Hematopoietic multipotent progenitor cell treated with erythropoietin and hydrocortisone succinate and interleukin-3 and kit ligand, for 6 days (in vitro differentiated cells): ENCODE measurements around the gene HMGCLL1.

Experiments used
- DNase-seq: peaks from one replicate; pipeline ENCODE4 v3.0.0-alpha.2; 2015

The HMGCLL1 gene

DNA sequence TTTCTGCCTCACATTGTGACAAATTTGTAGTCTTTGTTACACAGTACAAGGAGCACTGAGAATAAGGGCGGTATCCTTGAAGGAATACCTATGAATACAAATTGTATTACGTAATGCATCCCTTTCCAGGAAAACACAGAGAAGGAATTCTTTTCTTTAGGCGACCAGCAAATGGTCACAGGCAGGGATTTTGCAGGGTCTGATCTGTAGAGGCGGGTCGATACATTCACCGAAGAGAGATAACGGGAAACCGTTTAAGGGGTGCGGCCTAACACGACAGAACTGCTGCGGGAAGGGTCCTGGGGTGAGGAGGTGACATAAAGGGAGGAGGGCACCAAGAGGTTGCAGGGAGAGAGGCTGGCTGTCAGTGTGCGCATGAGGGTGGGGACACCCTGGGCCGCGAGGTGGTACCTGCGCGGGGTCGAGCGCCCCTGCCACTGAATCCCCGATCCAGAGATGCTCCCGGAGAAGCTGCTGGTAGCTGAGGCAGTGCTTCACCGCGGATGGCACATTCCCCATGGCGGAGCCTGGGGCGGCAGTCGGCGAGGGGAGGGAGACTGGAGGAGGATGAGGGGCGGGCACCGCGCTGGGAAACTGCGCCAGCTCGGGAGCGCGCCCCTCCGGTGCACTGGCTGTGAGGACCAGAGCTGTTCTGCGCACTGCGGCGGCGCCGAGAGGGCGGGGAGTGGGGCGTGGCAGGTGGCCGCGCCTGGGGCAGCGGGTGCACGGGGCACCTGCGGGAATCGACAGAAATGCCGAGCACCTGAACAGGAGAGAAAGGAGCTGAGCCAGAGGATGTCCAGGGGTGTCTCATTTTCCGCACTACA lies at the start of gene HMGCLL1:
HMGCLL1 (minus strand) TSS at position 656 of the 827 bp plus-strand sequence; CDS start at position 519, 137 bp downstream.
- no peak for DNase-seq

DNA sequence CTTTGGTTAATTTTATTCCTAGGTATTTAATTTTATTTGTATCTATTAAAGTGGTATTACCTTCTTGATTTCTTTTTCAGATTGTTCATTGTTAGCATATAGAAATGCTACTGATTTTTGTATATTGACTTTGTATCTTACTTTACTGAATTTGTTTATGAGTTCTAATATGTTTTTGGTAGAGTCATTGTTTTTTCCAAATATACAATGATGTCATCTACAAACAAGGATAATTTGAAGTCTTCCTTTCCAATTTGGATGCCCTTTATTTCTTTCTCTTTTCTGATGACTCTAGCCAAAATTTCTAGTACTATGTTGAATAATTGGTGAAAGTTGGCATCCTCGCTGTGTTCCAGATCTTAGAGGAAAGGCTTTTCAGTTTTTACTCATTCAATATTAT lies 43.0 kb upstream of the HMGCLL1 start:
- DNase-seq: no peak

- no peak for DNase-seq
These were observed 42.3 kb upstream of the HMGCLL1 start for GRCh38 chr6:55621244-55621643.

DNA sequence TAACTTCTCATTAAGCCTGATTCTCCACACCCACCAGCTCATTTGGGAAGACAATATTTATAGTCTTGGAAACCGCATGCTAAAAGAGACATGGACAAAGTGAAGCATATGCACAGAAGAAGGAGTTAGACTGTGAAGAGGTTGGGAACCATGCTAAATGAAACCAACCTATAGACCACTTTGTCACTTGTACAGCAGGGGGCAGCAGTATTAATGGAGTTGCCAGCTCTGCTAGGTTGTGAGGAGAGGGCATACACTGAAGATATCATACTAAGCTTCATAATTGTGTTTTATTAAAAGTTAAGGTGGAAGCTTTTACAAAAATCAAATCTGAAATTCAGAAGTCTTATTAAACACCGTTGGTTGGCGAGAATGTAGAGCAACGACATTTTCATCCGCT lies 38.3 kb upstream of the HMGCLL1 start:
- DNase-seq: peak; percentile 47

DNA sequence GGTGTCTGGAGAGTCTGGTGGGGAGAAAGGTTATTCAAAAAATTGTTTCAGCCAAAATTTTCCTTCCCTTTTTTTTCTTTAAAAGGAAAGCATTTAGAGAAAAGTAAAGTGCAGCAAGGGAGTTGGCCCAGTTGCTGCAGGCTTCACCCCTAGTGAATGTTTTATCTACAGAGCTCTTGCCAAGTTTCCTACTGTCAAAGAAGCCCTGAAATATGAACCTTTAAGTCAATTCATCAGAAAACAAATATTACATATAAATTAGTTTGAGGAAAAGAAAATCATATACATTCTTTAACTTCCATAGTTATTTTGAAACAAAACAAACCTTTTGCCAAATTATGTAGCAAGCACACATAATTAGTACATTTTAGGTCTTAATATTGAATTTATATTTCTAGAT lies 25.0 kb upstream of the HMGCLL1 start:
- DNase-seq: no peak

- DNase-seq: no peak
These were observed 22.1 kb upstream of the HMGCLL1 start for GRCh38 chr6:55601120-55601519.

- DNase-seq: no peak
These were observed 15.4 kb upstream of the HMGCLL1 start for GRCh38 chr6:55594442-55594841.

GRCh38 chr6:55584654-55585354 lies 5.8 kb upstream of the HMGCLL1 start:
- DNase-seq: no peak

- DNase-seq: no peak
These were observed 2.2 kb downstream of the HMGCLL1 start for GRCh38 chr6:55576811-55577210.

DNA sequence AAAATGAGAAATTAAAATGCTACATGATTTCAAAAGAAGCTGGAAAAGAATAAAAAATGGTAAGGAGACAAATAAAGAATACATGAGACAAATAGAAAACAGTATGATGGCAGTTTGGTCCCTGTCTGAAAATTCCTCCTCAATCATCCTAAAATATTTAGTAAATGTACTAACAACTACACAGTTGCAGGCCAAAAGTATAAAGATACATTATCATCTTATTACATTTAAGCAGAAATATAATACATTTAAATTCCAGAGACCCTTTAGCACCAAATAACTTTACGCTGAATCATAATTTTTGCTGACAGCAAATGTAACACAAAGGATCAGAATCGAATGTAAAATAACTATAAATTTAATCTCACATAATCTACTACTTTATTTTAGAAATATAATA lies 4.4 kb downstream of the HMGCLL1 start:
- no peak for DNase-seq

DNA sequence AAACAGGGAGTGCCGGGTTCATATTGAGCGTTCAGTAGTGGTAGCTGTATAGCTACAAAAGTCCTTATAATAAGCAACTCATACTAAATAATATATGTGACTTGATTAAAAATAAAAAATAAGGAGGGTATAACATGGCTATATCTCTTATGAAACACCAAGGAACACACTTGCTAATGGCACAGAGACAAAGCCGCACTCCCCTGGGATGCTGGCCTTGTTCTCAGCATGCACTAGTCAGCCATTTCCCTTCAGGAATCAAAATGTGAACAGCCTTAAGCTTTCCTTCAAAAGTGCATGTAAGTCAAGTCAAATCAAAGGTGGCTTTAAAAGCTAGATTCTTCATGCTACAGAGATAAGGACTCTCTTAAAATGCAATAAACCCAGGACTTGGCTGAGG lies 9.4 kb downstream of the HMGCLL1 start:
- DNase-seq: no peak

DNA sequence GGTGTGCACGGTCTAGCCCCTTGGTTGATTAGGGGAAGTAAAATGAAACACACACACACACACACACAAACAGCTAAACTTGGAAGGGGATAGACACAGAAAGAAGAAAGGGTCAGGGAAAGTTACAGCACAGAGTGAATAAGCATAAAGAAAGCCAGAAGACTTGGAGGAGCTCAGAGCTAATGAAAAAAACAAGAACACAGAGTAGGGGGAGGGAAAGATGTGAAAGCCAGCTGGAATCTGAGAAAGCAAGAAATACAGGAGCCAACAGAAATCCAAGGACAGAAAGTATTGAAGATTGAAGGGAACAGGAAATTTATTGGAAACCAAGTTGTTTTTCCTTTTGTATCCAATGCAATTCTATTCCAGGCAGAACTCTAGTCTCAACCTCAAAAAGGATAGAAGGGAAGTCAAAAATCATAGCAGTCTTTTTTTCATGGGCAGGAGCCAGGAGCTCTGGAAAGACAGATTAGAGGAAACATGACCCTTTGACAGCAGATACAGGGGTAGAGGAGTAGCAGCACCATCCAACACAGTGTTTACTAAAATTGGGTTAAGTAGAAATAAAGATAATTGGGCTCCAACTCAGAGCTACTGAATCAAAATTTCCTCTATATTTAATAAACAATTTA lies 10.1 kb downstream of the HMGCLL1 start:
- no peak for DNase-seq

DNA sequence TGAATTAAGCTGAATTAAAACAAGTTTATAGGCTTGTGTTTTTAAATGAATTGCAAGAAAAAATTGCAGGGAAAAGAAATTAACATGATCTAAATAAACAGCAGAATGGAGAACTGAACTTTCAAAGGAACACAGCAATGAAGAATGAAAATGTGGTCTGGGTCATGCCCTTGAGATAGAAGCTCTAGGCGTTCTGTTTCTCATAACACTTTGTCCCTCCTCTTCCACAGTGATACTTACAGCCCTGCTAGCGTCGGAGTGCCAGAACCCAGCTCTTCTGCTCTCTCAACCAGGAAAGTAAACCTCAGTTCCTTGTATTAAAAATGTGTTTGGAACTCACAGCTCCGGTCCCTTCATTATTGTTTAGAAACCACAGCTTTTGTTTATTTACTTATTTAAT lies 11.4 kb downstream of the HMGCLL1 start:
- no peak for DNase-seq

DNA sequence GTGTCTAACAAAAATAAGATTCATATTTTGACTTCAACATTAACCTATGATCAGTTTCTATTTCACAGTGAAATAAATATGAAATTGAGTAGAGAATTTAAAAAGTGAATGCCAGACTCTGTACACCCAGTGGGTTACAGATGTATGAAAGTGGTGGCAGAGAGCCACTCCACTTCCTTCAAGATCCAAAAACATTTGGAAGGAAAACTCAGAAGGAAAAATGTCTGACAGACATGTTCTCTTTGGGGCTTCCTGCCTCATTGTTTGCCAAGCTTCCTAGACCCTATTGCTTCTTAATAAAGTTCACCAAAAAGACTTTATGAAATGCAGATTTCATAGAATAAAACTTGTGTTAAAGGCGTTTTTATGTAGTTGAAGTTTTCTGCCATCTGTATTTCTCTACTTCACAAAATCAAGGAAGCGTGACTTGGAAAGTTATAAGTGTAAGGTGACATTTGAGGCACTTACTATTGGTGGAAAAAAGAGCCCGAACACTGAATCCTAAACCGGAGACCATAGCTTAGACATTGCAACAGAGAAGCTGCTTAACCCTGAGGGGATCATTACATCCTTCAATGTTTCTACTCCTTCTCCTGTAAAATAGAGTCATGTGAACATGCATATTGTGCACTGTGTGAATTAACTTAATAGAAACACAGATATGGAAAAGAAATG lies 12.8 kb downstream of the HMGCLL1 start:
- DNase-seq: no peak

DNA sequence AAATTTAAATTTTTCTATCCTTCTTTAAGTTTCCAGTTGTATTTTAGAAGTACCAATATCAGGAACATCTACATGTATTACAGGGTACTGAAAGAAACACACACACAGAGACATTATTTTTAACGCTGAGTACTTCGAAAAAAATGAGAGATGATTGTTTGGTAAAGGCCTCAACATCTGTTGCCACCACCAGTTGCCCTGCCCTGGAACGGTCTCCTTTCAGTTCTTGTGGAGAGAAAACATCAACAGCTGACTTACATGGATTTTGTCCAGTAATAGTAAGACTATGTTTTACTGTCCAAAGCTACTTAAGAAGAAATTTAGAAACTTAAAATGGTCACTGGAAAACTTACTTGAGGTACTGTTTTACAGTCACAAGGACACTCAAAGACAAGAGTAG lies 16.7 kb downstream of the HMGCLL1 start:
- no peak for DNase-seq

DNA sequence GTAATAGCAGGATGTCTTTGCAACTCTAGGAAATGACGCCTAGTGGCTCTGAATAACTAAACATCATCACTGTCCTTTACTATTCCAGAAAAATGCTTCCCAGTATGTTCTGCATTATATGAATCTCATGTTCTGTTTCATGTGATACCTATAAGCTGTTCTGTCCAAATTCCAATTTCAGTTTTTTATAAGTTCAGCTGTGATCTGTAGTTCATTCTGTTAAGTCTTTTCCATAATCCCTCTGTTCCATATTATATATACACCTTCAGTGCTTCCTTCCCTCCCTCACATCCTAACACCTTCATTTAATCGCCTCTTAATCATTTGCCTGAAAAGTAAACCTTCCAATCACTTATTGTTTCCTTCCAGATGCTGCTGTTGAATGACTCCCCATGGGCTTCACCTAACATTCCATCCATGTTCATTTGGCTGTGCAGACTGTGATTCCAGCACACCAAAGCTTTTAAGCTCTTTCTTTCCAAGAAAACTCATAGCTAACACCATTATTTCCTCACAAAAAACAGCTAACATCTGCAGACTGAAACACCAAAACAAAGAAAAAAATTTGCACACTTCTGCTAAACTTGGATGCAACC lies 18.6 kb downstream of the HMGCLL1 start:
- no peak for DNase-seq

GRCh38 chr6:55557146-55557545 lies 21.8 kb downstream of the HMGCLL1 start:
- DNase-seq: no peak

GRCh38 chr6:55545791-55546190 lies 33.2 kb downstream of the HMGCLL1 start:
- DNase-seq: no peak

DNA sequence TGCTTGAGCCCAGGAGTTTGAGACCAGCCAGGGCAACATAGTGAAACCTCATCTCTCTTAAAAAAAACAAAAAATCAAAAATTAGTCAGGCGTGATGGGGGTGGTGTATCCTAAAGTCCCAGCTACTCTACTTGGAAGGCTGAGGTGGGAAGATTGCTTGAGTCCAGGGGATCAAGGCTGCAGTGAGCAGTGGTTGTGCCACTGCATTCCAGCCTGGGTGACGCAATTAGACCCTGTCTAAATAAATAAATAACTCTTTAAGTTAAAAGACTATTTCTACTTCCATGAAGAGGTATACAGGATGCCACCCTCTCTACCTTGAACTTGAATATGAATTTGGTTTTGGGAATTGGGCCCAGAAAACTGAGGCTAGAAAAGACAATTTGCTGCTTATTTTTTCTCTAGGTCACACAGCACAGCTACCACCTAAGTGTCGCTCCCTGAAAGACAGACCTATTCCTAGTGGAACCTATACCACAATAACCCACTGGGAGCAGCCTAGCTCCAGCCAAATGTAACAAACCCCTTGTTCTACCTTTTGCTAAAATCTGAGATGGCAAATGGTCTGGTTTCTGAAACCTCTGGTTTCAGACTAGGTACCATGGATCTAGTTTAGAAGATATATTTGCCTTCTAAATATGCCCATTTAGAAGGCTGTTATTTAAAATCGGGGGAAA lies 35.2 kb downstream of the HMGCLL1 start:
- DNase-seq: no peak

DNA sequence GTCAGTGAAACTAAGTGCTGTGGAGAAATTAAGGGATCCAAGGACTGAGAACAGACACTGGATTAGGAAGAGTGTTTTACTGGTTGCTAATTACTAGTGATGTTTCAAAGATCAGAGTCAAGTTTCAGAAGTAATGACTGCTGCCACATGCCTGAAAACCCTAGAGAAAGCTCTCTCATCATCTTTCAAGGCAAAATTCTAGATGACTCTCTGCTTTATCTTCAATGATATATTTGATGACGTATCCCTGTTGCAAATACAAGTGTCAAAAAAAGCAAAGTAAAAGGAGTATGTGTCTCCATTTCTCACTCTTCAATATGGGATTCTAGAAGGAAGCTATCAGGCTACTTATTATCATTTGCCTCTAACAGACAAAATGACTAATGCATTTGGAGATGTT lies 38.0 kb downstream of the HMGCLL1 start:
- DNase-seq: no peak

DNA sequence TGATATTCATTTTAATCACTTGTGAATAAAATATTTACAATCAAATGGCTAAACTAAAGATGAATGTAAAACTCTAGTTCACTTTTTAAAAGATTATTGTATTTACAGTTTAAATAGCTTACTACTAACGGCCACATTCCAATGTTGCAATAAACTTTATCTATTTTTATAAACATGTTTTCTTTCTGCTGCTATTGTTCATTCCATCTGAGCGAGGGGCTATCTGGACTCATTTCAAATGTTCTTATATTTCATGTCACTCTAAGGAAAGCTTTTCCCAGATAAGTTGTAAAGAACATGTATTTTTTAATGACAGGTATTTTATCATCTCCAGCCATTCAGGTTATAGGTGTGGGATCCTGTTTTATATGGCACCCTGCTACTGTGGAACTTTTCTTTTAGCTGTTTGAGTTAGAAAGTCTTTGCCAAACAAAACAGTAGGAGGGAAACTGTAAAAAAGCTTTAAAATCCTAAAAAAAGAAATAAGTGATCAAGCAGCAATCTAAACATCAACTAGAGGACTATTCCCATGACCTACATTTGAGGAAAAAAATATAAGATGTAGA lies 42.5 kb downstream of the HMGCLL1 start:
- no peak for DNase-seq

GRCh38 chr6:55531496-55531895 lies 47.5 kb downstream of the HMGCLL1 start:
- DNase-seq: no peak
